ENCODE results near the gene APBB1IP.

GRCh38 chr10:26574783-26575182 lies 136.6 kb downstream of the APBB1IP start:
- TF ChIP-seq CTCF (conservative IDR thresholded peaks at IDR 0.05; ENCODE audit: low read depth, low read length) (no peak), EZH2phosphoT487 (IDR thresholded peaks at IDR 0.05; ENCODE audit: borderline replicate concordance, low read length) (no peak)

Data from PC-3 (cell line).